K562 (cell line): Measurements from ENCODE around the gene ZNF337. TPM values are rescaled to one million over a fixed set of nuclear protein-coding genes. Genes with fewer than 3 reads are reported as not detected.

Experiments
- ATF1 ChIP-seq, 2 experiments: fragments of 450-650 bp in 1 of 2; IDR thresholded peaks; 2 replicates each; pipeline ENCODE4 v1.6.1; 2016; ENCODE audit warnings: missing compliant biosample characterization in 1 of 2, missing genetic modification characterization in 1 of 2
- CC2D1A ChIP-seq: fragments of 450-650 bp; IDR thresholded peaks from 2 replicates; pipeline ENCODE4 v1.6.1; 2017; ENCODE audit warnings: mild to moderate bottlenecking
- EGR1 ChIP-seq: fragments of 450-650 bp; conservative IDR thresholded peaks from 2 replicates; pipeline ENCODE4 v1.6.1; 2017; ENCODE audit warnings: mild to moderate bottlenecking
- HNRNPUL1 ChIP-seq: fragments of 200-400 bp; formaldehyde crosslinking; IDR thresholded peaks from 2 replicates; pipeline ENCODE4 v1.6.1; 2017; ENCODE audit warnings: low read length
- PBX2 ChIP-seq, 2 experiments: IDR thresholded peaks in 1 of 2; conservative IDR thresholded peaks in 1 of 2; 2 replicates each; pipeline ENCODE4 v1.6.1; 2016; ENCODE audit warnings: low read depth in 2 of 2, mild to moderate bottlenecking in 1 of 2, missing compliant biosample characterization in 1 of 2, missing genetic modification characterization in 1 of 2, moderate library complexity in 1 of 2
- ZNF407 ChIP-seq: fragments of 450-650 bp; IDR thresholded peaks from 2 replicates; pipeline ENCODE4 v1.6.1; 2016; ENCODE audit warnings: low read depth
- polyA plus RNA-seq, 8 experiments: library from polyadenylated mRNA; depleted of rRNA in 4 of 8; stranded (reverse) in 5 of 8; unstranded in 3 of 8; fragments of >200 nt; fragmentation: Nextera tagmentation in 2 of 8; fragmentation: Illumina TruSeq in 1 of 8; extraction: Ambion mirVana in 2 of 8; extraction: Trizol in 1 of 8; gene quantifications; 2 replicates each; pipeline versions ENCODE4 v1.2.1 to v1.2.3, GENCODE V29; 2011 to 2014; ENCODE audit warnings: inconsistent platforms in 1 of 8, missing spikeins in 1 of 8
- total RNA-seq, 7 experiments: library from RNA; depleted of rRNA in 6 of 7; stranded (reverse); fragments of >200 nt in 6 of 7; fragmentation: Illumina TruSeq in 2 of 7; extraction: Trizol in 2 of 7; gene quantifications; 2 replicates each; pipeline versions ENCODE4 v1.2.1 to v1.2.3, GENCODE V29; 2011 to 2021; ENCODE audit warnings: low replicate concordance in 1 of 7

Gene ZNF337
- total and polyA plus RNA-seq, 9 of the 15 experiments (the other 6 are each of a cell fraction or from before 2014, with no cell fraction given) = 0.25 to 5.6 (median 3.5) TPM

GRCh38 chr20:25706793-25707192 lies 10.1 kb upstream of the ZNF337 start (continued):
- TF ChIP-seq ZNF407 (no peak), CC2D1A (no peak), ATF1 (CRISPR knock-in tag; IDR thresholded peaks at IDR 0.05) (no peak), ATF1 (tag; IDR thresholded peaks at IDR 0.05) (no peak), EGR1 (no peak), HNRNPUL1 (no peak), PBX2 (CRISPR knock-in tag; IDR thresholded peaks at IDR 0.05; ENCODE audit: low read depth) (no peak), PBX2 (tag; conservative IDR thresholded peaks at IDR 0.05; ENCODE audit: low read depth) (no peak)
